Left ventricle myocardium inferior (tissue), 1 donor: ENCODE data around the gene C5orf24. TPM values are rescaled to one million over a fixed set of nuclear protein-coding genes. Genes with fewer than 3 reads are reported as not detected.
"Not testable (repeated sequence)": the region's sequence is repeated elsewhere in the genome, so short reads cannot be mapped to it uniquely, and the experiment has no call there.

ENCODE experiments used
- DNase-seq: peaks from one replicate; pipeline ENCODE4 v3.0.0-alpha.2; 2020
- H3K27ac ChIP-seq: fragments of 200-600 bp; replicated peaks from 2 replicates; pipeline ENCODE4 v1.8.0; 2021
- H3K27me3 ChIP-seq: fragments of 200-600 bp; 2 replicates; pipeline ENCODE4 v1.8.0; 2021; ENCODE audit warnings: low read depth
- H3K36me3 ChIP-seq: fragments of 200-600 bp; 2 replicates; pipeline ENCODE4 v1.8.0; 2021
- H3K4me1 ChIP-seq: fragments of 200-600 bp; 2 replicates; pipeline ENCODE4 v1.8.0; 2021
- H3K4me3 ChIP-seq: fragments of 200-600 bp; 2 replicates; pipeline ENCODE4 v1.8.0; 2021; ENCODE audit warnings: mild to moderate bottlenecking, moderate library complexity
- H3K9me3 ChIP-seq: fragments of 200-600 bp; replicated peaks from 2 replicates; pipeline ENCODE4 v1.8.0; 2021
- intact Hi-C: fragments of 100-400 bp; cut with micrococcal nuclease; formaldehyde crosslinking; loops from one replicate; pipeline ENCODE4 v1.11.0; 2022
- total RNA-seq: library from RNA; stranded (reverse); fragmentation: NEBNext Ultra II Directional; extraction: Animal tissue kit (Norgen Biotek cat#: 25700); gene quantifications from one replicate; pipeline ENCODE4 v1.2.1, GENCODE V29; 2021
- TF ChIP-seq, protein P1 (sequence below): fragments of 200-600 bp; IDR thresholded peaks from 2 replicates; pipeline ENCODE4 v1.8.0; 2021; ENCODE audit warnings: antibody characterized with exemption, mild to moderate bottlenecking, borderline replicate concordance
- donor health status: DM: no; HTN: yes; CAD: no; lungs with severe emphysema.

Gene C5orf24
- total RNA-seq, 1 donor from 2014 or later = 24.9 TPM

DNA sequence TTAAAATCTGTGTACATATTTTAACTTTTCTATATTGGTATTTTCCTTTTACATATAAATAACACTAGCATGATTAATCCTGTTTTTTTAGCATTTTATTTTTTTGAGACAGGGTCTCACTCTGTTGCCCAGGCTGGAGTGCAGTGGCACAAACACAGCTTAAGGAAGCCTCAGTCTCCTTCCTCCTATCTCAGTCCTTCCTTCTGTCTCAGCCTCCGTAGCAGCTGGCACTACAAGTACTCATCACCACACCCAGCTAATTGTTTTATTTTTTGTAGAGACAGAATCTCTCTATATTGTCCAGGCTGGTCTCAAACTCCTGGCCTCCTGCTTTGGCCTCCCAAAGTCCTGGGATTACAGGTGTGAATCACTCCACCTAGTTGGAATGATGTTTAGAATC, 1.5 kb upstream of the C5orf24 start:
- no peak for DNase-seq
- H3K27me3 ChIP-seq = no peaks in the 10 kb centered on the region
- H3K9me3 ChIP-seq = no peaks in the 10 kb centered on the region
- H3K4me3 ChIP-seq = no peak overlapping the region
- TF ChIP-seq, protein P1, sequence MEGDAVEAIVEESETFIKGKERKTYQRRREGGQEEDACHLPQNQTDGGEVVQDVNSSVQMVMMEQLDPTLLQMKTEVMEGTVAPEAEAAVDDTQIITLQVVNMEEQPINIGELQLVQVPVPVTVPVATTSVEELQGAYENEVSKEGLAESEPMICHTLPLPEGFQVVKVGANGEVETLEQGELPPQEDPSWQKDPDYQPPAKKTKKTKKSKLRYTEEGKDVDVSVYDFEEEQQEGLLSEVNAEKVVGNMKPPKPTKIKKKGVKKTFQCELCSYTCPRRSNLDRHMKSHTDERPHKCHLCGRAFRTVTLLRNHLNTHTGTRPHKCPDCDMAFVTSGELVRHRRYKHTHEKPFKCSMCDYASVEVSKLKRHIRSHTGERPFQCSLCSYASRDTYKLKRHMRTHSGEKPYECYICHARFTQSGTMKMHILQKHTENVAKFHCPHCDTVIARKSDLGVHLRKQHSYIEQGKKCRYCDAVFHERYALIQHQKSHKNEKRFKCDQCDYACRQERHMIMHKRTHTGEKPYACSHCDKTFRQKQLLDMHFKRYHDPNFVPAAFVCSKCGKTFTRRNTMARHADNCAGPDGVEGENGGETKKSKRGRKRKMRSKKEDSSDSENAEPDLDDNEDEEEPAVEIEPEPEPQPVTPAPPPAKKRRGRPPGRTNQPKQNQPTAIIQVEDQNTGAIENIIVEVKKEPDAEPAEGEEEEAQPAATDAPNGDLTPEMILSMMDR = no peak
- intact Hi-C loops = no loop called here
- H3K4me1 ChIP-seq = peaks cover 41% of the 10 kb centered on the region
- H3K27ac ChIP-seq = no peak overlapping the region
- peaks cover 8% of the 10 kb centered on the region for H3K36me3 ChIP-seq

DNA sequence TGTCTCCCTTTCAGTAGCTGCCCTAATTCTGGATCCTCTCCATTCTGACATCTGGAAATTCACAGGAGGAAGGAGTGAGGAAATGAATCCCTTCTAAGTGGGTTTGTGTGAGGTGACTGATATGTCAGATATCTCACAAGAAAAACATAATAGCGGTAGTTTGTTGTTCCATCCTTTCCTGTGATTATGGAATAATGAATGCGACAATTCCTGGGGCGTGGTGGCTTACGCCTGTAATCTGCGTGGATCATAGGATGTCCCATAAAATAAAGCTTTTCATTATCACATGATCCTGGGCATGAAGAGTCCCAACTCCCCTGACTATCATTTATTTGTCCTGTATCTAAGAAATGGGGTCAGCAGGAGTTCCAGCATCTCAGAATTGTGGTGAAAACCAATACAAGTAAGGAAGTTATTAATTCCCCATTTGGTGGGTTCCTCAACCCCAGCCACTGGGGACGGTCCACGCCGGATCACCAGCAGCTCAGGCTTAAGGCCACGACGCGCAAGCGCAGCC, 375 bp upstream of the C5orf24 start:
- H3K4me1 ChIP-seq = peaks cover 52% of the 10 kb centered on the region
- H3K9me3 ChIP-seq = no peaks in the 10 kb centered on the region
- peak overlapping the region; percentile 96 for H3K4me3 ChIP-seq
- H3K36me3 ChIP-seq = peaks cover 2% of the 10 kb centered on the region
- peak overlapping the region; percentile 99 for H3K27ac ChIP-seq
- intact Hi-C loops = no loop called here
- DNase-seq = no peak
- no peaks in the 10 kb centered on the region for H3K27me3 ChIP-seq
- TF ChIP-seq, protein P1 = no peak

DNA sequence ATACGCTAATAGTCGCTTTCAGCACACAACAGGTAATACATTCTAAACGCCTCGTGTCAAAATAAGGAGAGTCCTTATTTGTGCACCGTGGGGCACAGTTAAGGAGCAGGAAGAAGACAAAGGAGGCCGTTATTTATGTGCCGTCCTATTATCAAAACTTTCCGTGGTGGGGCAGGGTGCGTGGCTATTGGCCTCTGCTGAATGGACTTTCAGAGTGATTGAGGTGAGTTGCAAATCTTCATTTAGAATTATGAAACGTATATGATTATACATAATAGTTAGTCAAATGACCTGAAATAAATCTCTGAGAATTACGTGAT, 833 bp downstream of the C5orf24 start:
- intact Hi-C loops = no loop called here
- peak overlapping the region; percentile 99 for H3K27ac ChIP-seq
- TF ChIP-seq, protein P1 = no peak
- peak overlapping the region; percentile 96 for H3K4me3 ChIP-seq
- H3K4me1 ChIP-seq = peaks cover 63% of the 10 kb centered on the region
- H3K9me3 ChIP-seq = no peaks in the 10 kb centered on the region
- H3K27me3 ChIP-seq = no peaks in the 10 kb centered on the region
- no peak for DNase-seq
- peaks cover 3% of the 10 kb centered on the region for H3K36me3 ChIP-seq

DNA sequence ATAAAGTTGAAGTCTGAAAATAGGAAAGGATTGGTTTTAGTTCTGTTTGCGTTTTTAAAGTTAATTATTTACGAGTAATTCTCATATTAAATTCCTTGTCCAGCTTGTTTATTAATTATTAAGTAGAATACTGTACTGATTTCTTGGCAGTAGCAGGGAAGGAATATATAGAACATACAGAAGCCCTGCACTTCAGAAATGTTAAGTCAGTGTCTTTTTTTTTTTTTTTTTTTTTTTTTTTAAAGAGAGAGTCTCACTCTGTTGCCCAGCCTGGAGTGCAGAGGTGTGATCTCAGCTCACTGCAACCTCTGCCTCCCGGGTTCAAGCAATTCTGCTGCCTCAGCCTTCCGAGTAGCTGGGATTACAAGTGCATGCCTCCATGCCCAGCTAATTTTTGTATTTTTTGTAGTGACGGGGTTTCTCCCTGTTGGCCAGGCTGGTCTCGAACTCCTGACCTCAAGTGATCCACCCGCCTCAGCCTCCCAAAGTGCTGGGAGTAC, 3.7 kb downstream of the C5orf24 start:
- DNase-seq, intact Hi-C loops, H3K27me3 ChIP-seq, H3K9me3 ChIP-seq, H3K4me3 ChIP-seq, H3K27ac ChIP-seq: not testable (repeated sequence)
- H3K36me3 ChIP-seq = peaks cover 14% of the 10 kb centered on the region
- peaks cover 77% of the 10 kb centered on the region for H3K4me1 ChIP-seq

DNA sequence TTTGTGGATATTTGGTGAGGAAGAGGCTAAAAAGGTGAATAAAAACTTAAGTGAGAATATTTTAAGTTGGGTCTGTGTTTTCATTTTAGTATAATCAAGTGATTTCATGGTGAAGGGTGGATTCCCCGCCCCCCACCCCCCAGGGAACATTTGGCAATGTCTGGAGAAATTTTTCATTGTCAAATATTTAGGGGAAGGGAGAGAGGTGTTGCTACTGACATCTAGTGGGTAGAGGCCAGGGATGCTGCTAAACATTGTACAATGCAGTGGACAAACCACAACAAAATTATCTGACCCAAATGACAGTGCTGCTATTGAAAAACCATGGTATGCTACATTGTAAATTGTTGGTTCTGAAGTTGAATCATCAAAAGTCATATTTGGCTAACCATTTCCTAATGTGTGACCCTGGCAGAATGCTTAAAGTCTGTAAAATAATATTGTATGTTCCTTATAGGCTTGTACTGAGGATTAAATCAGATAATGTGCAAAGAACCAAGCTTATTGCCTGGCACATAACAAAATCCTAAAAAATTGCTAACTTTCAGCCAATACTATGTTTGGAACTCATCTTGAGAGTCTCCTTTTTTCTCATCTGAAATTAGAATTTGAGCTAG, 5.6 kb downstream of the C5orf24 start:
- intact Hi-C loops = no loop called here
- Histone ChIP-seq H3K9me3 (no peaks in the 10 kb centered on the region), H3K27me3 (no peaks in the 10 kb centered on the region), H3K4me1 (peaks cover 71% of the 10 kb centered on the region), H3K27ac (no peak overlapping the region), H3K36me3 (peaks cover 33% of the 10 kb centered on the region), H3K4me3 (no peak overlapping the region)
- no peak for DNase-seq
- TF ChIP-seq, protein P1 = peak; percentile 45

DNA sequence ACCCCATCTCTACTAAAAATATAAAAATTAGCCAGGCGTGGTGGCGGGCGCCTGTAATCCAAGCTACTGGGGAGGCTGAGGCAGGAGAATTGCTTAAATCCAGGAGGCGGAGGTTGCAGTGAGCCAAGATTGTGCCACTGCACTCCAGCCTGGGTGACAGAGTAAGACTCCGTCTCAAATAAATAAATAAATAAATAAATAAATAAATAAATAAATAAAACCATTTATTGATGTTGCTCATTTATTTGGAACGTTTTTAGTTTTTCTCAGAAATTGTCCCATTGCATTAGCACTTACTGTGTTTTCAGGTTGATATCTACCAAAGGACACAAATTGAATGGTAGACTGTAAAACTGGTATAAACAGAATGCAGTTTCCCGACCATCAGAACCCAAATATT, 10.7 kb downstream of the C5orf24 start:
- H3K27me3 ChIP-seq, H3K27ac ChIP-seq, H3K4me3 ChIP-seq, H3K9me3 ChIP-seq, intact Hi-C loops, DNase-seq: not testable (repeated sequence)
- H3K36me3 ChIP-seq = peaks cover 69% of the 10 kb centered on the region
- peaks cover 38% of the 10 kb centered on the region for H3K4me1 ChIP-seq
